Skeletal muscle tissue (tissue), 4 donors: ENCODE results near the gene LRSAM1. TPM values are rescaled to one million over a fixed set of nuclear protein-coding genes. Genes with fewer than 3 reads are reported as not detected.

Experiments
- H3K27ac ChIP-seq: one replicate; pipeline ENCODE4 v1.7.0; 2013; ENCODE audit warnings: mild to moderate bottlenecking, low read depth, low read length, inconsistent platforms
- H3K27me3 ChIP-seq, 3 donors: one replicate each; pipeline ENCODE4 v1.7.0; 2013; ENCODE audit warnings: low read length in 3 of 3; ENCODE audit not compliant: control insufficient read depth in 3 of 3, insufficient read depth in 3 of 3
- H3K36me3 ChIP-seq, 3 donors: one replicate each; pipeline ENCODE4 v1.7.0; 2013; ENCODE audit warnings: low read length in 3 of 3; ENCODE audit not compliant: control insufficient read depth in 3 of 3, insufficient read depth in 3 of 3
- H3K4me1 ChIP-seq, 3 donors: one replicate each; pipeline ENCODE4 v1.7.0; 2013; ENCODE audit warnings: low read length in 3 of 3, mild to moderate bottlenecking in 3 of 3; ENCODE audit not compliant: control insufficient read depth in 3 of 3, insufficient read depth in 3 of 3
- H3K4me3 ChIP-seq, 3 donors: one replicate each; pipeline ENCODE4 v1.7.0; 2013; ENCODE audit warnings: low read length in 3 of 3
- H3K9ac ChIP-seq, 3 donors: one replicate each; pipeline ENCODE4 v1.7.0; 2013; ENCODE audit warnings: low read length in 3 of 3, mild to moderate bottlenecking in 3 of 3, moderate library complexity in 2 of 3, low read depth in 1 of 3
- H3K9me3 ChIP-seq, 3 donors: one replicate each; pipeline ENCODE4 v1.7.0; 2013; ENCODE audit warnings: low read length in 3 of 3; ENCODE audit not compliant: control insufficient read depth in 3 of 3
- total RNA-seq: library from RNA; depleted of rRNA; stranded (reverse); fragments of >200 nt; gene quantifications from one replicate; pipeline ENCODE4 v1.2.3, GENCODE V29; 2014
- donor health status: Osteomylitis.

Gene LRSAM1
- total RNA-seq, 1 donor from 2014 or later = 10.4 TPM

DNA sequence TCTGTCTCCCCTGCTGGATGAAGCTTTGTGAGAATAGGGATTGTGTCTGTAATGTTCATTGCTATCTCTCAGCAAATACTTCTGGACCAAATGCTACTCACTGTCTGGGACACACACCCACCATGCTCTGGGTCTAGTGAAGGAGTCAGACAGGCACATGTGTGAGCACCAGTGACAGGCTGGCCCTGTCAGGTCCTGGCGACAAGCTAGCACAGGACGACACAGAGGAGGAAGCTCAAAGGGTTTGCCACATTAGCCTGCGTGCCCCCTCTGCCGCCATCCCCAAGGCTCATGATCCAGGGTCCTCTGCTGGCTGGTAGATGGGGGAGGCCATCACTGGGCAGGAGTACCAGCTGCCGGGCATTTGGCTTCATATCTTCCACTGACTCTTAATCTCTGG lies 23.3 kb downstream of the LRSAM1 start:
- Histone ChIP-seq H3K27ac (no peak overlapping the region), H3K36me3 (peaks cover 23 to 48% (median 48%) of the 10 kb centered on the region in 3 donors), H3K27me3 (no peaks in the 10 kb centered on the region)

DNA sequence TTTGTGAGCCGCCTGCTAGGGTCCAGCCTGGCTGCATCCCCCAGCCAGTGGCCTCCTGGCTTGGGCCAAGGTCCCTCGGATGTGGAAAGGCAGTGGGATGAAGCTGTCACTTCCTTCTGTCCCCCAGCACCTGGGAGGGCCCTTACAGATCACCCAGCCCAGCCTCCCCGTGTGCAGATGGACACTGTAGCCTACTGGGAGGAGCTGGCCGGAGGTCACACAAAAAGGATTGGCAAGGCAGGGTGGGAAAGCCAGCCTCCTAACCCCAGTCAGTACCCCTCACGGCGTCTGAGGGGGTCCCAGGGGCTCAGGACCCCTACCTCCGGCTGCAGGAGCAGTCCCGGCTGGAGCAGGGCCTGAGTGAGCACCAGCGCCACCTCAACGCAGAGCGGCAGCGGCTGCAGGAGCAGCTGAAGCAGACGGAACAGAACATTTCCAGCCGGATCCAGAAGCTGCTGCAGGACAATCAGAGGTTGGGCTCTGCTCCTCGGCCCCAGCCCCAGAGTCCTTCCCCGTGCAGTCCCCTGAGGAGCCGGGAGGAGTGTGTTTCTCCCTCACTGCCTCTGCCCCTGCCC lies 28.3 kb downstream of the LRSAM1 start:
- Histone ChIP-seq H3K27me3 (no peaks in the 10 kb centered on the region), H3K9me3 (no peaks in the 10 kb centered on the region), H3K4me1 (no peaks in the 10 kb centered on the region), H3K36me3 (peaks cover 32 to 53% (median 45%) of the 10 kb centered on the region in 3 donors), H3K9ac (no peak overlapping the region), H3K4me3 (no peak overlapping the region), H3K27ac (no peak overlapping the region)

More for the DNA sequence above, 23.3 kb downstream of the LRSAM1 start:
- Histone ChIP-seq H3K4me1 (no peaks in the 10 kb centered on the region), H3K9ac (no peak overlapping the region), H3K4me3 (no peak overlapping the region), H3K9me3 (no peaks in the 10 kb centered on the region)

DNA sequence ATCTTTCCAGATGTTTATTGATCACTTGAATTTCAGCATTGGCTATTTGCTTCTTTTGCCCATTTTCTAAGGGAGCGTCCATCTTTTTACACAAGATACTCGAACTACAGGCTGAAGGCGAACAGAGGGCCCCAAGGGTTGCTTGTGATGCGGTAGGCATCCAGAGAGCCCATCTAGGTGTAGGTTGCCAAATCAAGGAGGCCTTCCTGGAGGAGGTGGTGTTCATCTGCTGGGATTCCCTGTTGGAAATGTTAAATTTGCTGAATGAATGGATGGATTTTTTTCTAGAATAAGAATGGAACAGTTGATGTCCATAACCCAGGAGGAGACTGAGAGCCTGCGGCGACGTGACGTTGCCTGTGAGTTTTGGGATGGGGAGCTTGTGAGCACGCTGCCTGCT lies 31.4 kb downstream of the LRSAM1 start:
- Histone ChIP-seq H3K4me1 (no peaks in the 10 kb centered on the region), H3K36me3 (peaks cover 39 to 58% (median 54%) of the 10 kb centered on the region in 3 donors), H3K4me3 (no peak overlapping the region), H3K27ac (no peak overlapping the region), H3K9me3 (no peaks in the 10 kb centered on the region), H3K27me3 (no peaks in the 10 kb centered on the region), H3K9ac (no peak overlapping the region)

DNA sequence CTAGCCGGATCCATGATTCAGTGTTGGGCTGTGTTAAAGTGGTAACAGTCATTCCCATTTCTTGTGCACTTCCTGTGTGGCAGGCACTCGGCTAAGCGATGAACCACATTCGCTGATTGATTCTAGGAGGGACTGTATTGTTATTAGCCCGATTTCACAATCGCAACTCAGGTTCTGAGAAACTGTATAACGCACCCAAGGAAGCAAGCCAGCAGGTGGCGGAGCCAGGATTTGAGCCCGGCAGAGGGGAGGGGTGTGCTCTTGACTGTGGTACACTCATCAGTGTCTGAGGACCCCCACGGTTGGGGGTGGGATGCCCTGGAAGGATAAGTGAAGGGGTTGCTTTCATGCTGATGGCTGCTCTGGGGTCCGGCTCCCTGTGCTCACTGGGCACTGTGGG lies 34.7 kb downstream of the LRSAM1 start:
- no peaks in the 10 kb centered on the region for H3K27me3 ChIP-seq
- no peak overlapping the region for H3K9ac ChIP-seq
- peaks cover 32 to 52% (median 49%) of the 10 kb centered on the region in 3 donors for H3K36me3 ChIP-seq
- no peak overlapping the region for H3K27ac ChIP-seq
- no peaks in the 10 kb centered on the region for H3K4me1 ChIP-seq
- H3K9me3 ChIP-seq = no peaks in the 10 kb centered on the region
- no peak overlapping the region for H3K4me3 ChIP-seq

DNA sequence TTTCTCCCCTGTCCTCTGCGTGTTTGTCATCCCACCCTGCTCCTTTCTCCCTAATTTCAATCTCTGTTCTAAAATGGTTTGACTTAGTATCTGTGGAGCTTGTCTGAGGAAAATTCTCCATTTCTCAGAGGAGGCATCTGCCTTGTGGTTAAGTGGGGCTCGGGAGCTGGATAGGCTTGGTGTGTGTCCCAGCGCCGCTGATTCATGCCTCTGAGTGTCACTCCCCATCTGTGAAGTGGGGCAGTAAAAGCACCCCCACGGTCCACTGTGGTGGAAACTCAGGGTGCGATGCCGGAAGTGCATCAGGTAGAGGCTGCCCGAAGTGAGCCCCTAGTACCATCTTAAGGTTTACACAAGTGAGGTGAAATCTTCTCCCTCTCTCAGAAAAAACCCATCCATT lies 37.6 kb downstream of the LRSAM1 start:
- Histone ChIP-seq H3K27ac (no peak overlapping the region), H3K4me3 (no peak overlapping the region), H3K27me3 (no peaks in the 10 kb centered on the region), H3K9ac (no peak overlapping the region), H3K9me3 (no peaks in the 10 kb centered on the region), H3K4me1 (no peaks in the 10 kb centered on the region), H3K36me3 (peaks cover 31 to 69% (median 59%) of the 10 kb centered on the region in 3 donors)

DNA sequence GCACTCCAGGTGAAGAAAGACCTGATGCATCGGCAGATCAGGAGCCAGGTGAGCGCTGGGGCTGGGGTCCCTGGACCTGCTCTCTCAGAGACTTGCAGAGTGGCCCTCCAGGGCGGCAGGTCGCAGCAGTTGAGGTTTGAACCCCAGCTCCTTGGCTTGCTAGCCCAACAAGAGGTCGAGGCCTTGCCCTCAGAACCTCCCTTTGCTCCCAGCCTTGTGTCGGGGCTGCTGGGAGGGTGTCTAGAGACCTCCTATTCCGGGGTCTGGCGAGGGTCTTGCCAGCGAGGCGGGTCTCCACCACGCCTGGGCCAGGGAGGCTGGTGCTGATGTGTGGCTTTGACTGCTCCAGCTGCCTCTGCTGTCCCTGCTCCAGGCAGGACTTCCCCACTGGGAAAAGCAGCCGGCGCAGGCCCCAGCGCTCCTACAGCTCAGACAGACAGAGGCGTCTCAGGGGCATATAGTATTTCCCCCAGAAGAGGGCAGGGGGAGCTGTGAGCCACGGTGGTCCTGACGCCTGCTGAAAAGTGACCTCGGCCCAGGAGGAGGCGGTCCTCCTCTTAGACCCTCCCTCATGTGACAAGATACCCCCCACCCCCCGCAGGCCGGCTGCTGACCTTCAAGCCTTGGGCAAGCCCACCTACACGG lies 38.3 kb downstream of the LRSAM1 start:
- no peak overlapping the region for H3K27ac ChIP-seq
- no peak overlapping the region for H3K4me3 ChIP-seq
- H3K4me1 ChIP-seq = no peaks in the 10 kb centered on the region
- H3K27me3 ChIP-seq = no peaks in the 10 kb centered on the region
- no peak overlapping the region for H3K9ac ChIP-seq
- no peaks in the 10 kb centered on the region for H3K9me3 ChIP-seq
- H3K36me3 ChIP-seq = peaks cover 35 to 72% (median 65%) of the 10 kb centered on the region in 3 donors

DNA sequence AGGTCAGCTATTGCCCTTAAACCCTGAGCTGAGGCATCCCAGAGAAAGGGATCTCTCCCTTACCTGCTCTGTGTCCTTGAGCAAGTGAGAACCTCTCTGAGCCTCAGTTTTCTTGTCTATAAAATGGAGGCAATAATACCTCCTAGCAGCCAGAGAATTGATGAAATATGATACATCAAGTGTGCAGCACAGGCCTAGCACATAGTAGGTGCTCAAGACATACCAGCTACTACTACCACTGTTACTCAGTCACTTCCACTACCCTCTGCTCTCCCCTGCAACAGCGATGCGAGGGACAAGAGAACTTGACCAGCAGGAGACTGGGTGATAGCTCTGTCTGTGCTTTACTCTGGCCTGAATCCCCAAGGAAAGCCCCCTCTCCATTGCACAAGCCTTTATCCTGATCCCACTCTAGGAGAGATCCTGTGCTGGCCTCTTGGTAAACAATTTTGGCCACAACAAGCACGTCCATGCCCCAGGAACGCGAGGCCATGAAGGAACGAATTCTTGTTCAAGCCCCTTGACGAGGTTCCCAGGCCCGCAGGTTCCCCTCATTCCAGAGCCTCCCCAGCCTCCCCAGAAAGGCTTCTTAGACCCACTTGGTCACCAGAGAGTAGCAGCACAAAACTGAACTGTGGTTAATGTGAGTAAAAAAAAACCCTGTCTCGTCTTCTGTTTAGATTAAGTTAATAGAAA lies 39.4 kb downstream of the LRSAM1 start:
- no peaks in the 10 kb centered on the region for H3K4me1 ChIP-seq
- H3K27me3 ChIP-seq = no peaks in the 10 kb centered on the region
- H3K9me3 ChIP-seq = no peaks in the 10 kb centered on the region
- H3K36me3 ChIP-seq = peaks cover 34 to 67% (median 66%) of the 10 kb centered on the region in 3 donors
- H3K27ac ChIP-seq = no peak overlapping the region
- no peak overlapping the region for H3K4me3 ChIP-seq
- no peak overlapping the region for H3K9ac ChIP-seq

DNA sequence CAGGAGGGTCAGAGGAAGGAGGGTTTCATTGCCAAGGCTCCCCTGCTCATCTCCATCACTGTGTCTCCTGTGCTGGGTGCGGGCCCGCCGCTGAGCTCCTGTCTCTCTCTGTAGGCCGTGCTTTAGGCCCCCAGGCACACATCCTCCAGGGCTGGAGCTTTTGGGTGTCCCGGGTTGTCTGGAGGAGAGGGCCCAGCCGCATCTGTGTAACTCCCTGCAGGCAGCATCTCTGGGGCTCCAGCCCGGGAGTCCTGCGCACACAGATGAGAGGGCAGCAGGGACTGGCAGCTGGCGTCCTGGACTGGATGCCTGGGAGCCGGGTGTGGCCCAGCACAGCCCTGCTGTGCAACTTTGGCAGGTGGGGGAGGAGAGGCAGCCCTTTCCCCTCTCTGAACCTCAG lies 40.2 kb downstream of the LRSAM1 start:
- no peak overlapping the region for H3K4me3 ChIP-seq
- H3K4me1 ChIP-seq = no peaks in the 10 kb centered on the region
- no peaks in the 10 kb centered on the region for H3K27me3 ChIP-seq
- no peaks in the 10 kb centered on the region for H3K9me3 ChIP-seq
- peaks cover 34 to 66% (median 64%) of the 10 kb centered on the region in 3 donors for H3K36me3 ChIP-seq
- no peak overlapping the region for H3K27ac ChIP-seq
- H3K9ac ChIP-seq = no peak overlapping the region

DNA sequence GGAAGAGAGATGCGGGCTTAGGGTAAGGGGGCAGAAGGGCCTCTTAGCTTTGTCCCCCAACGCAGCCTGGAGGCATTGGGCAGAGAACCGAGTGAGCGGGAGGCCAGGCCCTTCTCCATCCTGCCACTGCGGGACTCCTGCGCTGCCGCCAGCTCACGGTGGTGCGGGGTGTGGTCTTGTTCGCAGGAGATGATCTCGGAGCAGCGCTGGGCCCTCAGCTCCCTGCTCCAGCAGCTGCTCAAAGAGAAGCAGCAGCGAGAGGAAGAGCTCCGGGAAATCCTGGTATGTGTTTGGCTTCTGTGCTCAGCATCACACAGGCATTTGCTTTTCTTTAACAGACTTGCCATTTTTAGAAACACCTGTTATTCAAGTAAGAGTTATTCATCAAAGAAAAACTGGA lies 41.3 kb downstream of the LRSAM1 start:
- Histone ChIP-seq H3K27ac (no peak overlapping the region), H3K4me1 (no peaks in the 10 kb centered on the region), H3K4me3 (no peak overlapping the region), H3K27me3 (no peaks in the 10 kb centered on the region), H3K9ac (no peak overlapping the region), H3K36me3 (peaks cover 42 to 73% (median 67%) of the 10 kb centered on the region in 3 donors), H3K9me3 (no peaks in the 10 kb centered on the region)
